ENCODE results near the gene TNF. TPM values are rescaled to one million over a fixed set of nuclear protein-coding genes. Genes with fewer than 3 reads are reported as not detected.

Gene TNF
- 9.5 TPM for total RNA-seq (2013)
- 10 to 100 TPM in 1 of 3 donors, 1 to 10 TPM in 2; 7.1 to 13.7 (median 9.6) TPM for polyA plus RNA-seq
- polyA minus RNA-seq, result 8.2 and 14.3 TPM in 2 replicates
- total RNA-seq, result 38.3 to 2,993 (median 178) reads per million in 11 experiments

DNA sequence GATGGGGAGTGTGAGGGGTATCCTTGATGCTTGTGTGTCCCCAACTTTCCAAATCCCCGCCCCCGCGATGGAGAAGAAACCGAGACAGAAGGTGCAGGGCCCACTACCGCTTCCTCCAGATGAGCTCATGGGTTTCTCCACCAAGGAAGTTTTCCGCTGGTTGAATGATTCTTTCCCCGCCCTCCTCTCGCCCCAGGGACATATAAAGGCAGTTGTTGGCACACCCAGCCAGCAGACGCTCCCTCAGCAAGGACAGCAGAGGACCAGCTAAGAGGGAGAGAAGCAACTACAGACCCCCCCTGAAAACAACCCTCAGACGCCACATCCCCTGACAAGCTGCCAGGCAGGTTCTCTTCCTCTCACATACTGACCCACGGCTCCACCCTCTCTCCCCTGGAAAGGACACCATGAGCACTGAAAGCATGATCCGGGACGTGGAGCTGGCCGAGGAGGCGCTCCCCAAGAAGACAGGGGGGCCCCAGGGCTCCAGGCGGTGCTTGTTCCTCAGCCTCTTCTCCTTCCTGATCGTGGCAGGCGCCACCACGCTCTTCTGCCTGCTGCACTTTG, at the start of gene TNF:
TNF (plus strand) TSS at position 231 of the 567 bp plus-strand sequence; CDS start at position 408, 177 bp downstream.
- H3K9me3 ChIP-seq (replicated peaks in 1 of 2; ENCODE audit: control insufficient read depth in 1 of 2, insufficient read depth in 1 of 2, low read length in 2 of 2), result no peaks in the 10 kb centered on the region
- H3K79me2 ChIP-seq (ENCODE audit: insufficient read depth, low read length), result peaks cover 32% of the 10 kb centered on the region
- H4K20me1 ChIP-seq (ENCODE audit: insufficient read depth, low read length), result peaks cover 39% of the 10 kb centered on the region
- WGBS (ENCODE audit: insufficient coverage), result 3% methylated on average over 16 of the region's 19 CpGs
- TF ChIP-seq, protein P1, sequence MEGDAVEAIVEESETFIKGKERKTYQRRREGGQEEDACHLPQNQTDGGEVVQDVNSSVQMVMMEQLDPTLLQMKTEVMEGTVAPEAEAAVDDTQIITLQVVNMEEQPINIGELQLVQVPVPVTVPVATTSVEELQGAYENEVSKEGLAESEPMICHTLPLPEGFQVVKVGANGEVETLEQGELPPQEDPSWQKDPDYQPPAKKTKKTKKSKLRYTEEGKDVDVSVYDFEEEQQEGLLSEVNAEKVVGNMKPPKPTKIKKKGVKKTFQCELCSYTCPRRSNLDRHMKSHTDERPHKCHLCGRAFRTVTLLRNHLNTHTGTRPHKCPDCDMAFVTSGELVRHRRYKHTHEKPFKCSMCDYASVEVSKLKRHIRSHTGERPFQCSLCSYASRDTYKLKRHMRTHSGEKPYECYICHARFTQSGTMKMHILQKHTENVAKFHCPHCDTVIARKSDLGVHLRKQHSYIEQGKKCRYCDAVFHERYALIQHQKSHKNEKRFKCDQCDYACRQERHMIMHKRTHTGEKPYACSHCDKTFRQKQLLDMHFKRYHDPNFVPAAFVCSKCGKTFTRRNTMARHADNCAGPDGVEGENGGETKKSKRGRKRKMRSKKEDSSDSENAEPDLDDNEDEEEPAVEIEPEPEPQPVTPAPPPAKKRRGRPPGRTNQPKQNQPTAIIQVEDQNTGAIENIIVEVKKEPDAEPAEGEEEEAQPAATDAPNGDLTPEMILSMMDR (IDR thresholded peaks at IDR 0.05), result no peak
- peak within 1 kb of the TSS; percentile 71 to 88 for H3K27ac ChIP-seq (ENCODE audit: low read depth in 1 of 2, low read length in 2 of 2)
- H3K4me1 ChIP-seq (ENCODE audit: control insufficient read depth in 1 of 2, insufficient read depth in 2 of 2, low read length in 2 of 2), result peaks cover 47 to 63% of the 10 kb centered on the region in 2 donors
- H2AFZ ChIP-seq (ENCODE audit: insufficient read depth, low read depth, low read length, poor library complexity, severe bottlenecking), result peak within 1 kb of the TSS; percentile 63
- peak within 1 kb of the TSS; percentile 71 to 97 (median 90) for H3K4me3 ChIP-seq (replicated peaks in 1 of 3; ENCODE audit: low read depth in 2 of 3, low read length in 3 of 3)
- peaks cover 31 to 36% of the 10 kb centered on the region in 2 donors for H3K36me3 Mint-ChIP-seq
- peaks cover 1 to 7% (median 3%) of the 10 kb centered on the region in 3 donors for H3K27me3 Mint-ChIP-seq (ENCODE audit: low read depth in 3 of 3)
- DNase-seq, result peak; percentile 79 to 97 (median 82)
- H3K9ac ChIP-seq (ENCODE audit: insufficient read depth, low read length, poor library complexity, severe bottlenecking), result peak within 1 kb of the TSS; percentile 75
- peak within 1 kb of the TSS; percentile 98 for H3K4me2 ChIP-seq (replicated peaks; ENCODE audit: extremely low read depth, low read length, poor library complexity, severe bottlenecking)
- H3K27me3 ChIP-seq (ENCODE audit: control insufficient read depth in 2 of 2, insufficient read depth in 2 of 2, low read length in 2 of 2), result no peaks in the 10 kb centered on the region
- H3K9me3 Mint-ChIP-seq, result peaks cover 0 to 3% (median 0%) of the 10 kb centered on the region in 7 donors
- peaks cover 71% of the 10 kb centered on the region for H3K4me1 Mint-ChIP-seq
- H3K27ac Mint-ChIP-seq, result peak within 1 kb of the TSS; percentile 91 to 98 (median 94)
- intact Hi-C loops (cut with micrococcal nuclease), result no loop called here
- peaks cover 18 to 25% of the 10 kb centered on the region in 2 donors for H3K36me3 ChIP-seq (replicated peaks in 1 of 2; ENCODE audit: control insufficient read depth in 1 of 2, insufficient read depth in 2 of 2, low read length in 2 of 2)
- peak within 1 kb of the TSS; percentile 94 to 99 for H3K4me3 Mint-ChIP-seq

DNA sequence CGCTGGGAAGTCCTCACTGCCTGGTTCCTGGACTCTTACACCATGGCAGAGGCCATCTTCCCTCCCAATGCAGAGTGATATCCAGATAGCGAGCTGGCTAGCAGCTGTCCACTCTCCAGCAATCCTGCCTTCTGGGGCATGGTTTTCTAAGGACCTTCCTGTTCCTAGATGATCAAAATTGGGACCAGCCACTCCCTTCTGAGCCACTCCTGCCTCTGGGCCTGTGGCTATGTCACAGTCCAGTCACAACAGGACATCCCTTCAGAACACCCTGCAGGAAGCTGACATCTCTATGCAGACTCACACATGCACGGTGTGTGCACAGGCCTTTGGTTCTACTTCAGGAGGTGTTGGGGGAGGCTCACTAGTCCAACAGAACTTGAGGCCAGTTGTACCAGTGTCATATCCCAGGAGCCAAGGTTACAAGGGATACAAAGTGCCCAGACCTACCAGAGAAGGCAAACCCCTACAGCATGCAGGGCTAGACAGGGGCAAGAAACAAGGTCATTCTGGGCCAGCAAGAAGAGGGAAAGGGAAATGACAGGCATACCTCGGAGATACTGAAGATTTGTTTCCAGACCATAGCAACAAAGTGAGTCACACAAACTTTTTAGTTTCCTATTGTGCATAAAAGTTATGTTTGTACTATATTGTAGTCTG, 49.3 kb upstream of the TNF start:
- peaks cover 3% of the 10 kb centered on the region for H3K4me1 Mint-ChIP-seq
- TF ChIP-seq, protein P1 (IDR thresholded peaks at IDR 0.05), result no peak
- H2AFZ ChIP-seq (ENCODE audit: insufficient read depth, low read depth, low read length, poor library complexity, severe bottlenecking), result no peak overlapping the region
- WGBS (ENCODE audit: insufficient coverage), result 97% methylated on average over 2 of the region's 4 CpGs
- no peak for DNase-seq
- H3K9me3 Mint-ChIP-seq, result no peaks in the 10 kb centered on the region
- H3K4me3 ChIP-seq (replicated peaks in 1 of 3; ENCODE audit: low read depth in 2 of 3, low read length in 3 of 3), result no peak overlapping the region
- peaks cover 19 to 20% of the 10 kb centered on the region in 2 donors for H3K36me3 Mint-ChIP-seq
- H3K79me2 ChIP-seq (ENCODE audit: insufficient read depth, low read length), result no peaks in the 10 kb centered on the region
- no peak overlapping the region for H3K9ac ChIP-seq (ENCODE audit: insufficient read depth, low read length, poor library complexity, severe bottlenecking)
- no peaks in the 10 kb centered on the region for H3K27me3 ChIP-seq (ENCODE audit: control insufficient read depth in 2 of 2, insufficient read depth in 2 of 2, low read length in 2 of 2)
- no peak overlapping the region for H3K4me2 ChIP-seq (replicated peaks; ENCODE audit: extremely low read depth, low read length, poor library complexity, severe bottlenecking)
- intact Hi-C loops (cut with micrococcal nuclease), result no loop called here
- H3K27ac ChIP-seq (ENCODE audit: low read depth in 1 of 2, low read length in 2 of 2), result no peak overlapping the region
- peaks cover 30% of the 10 kb centered on the region for H4K20me1 ChIP-seq (ENCODE audit: insufficient read depth, low read length)
- H3K4me3 Mint-ChIP-seq, result no peak overlapping the region
- H3K27ac Mint-ChIP-seq, result peak overlapping the region in 3 of 7 donors; percentile 7 to 45 (median 22)
- H3K4me1 ChIP-seq (ENCODE audit: control insufficient read depth in 1 of 2, insufficient read depth in 2 of 2, low read length in 2 of 2), result no peaks in the 10 kb centered on the region
- H3K27me3 Mint-ChIP-seq (ENCODE audit: low read depth in 3 of 3), result peaks cover 2 to 3% (median 3%) of the 10 kb centered on the region in 3 donors
- no peaks in the 10 kb centered on the region for H3K9me3 ChIP-seq (replicated peaks in 1 of 2; ENCODE audit: control insufficient read depth in 1 of 2, insufficient read depth in 1 of 2, low read length in 2 of 2)
- peaks cover 17 to 19% of the 10 kb centered on the region in 2 donors for H3K36me3 ChIP-seq (replicated peaks in 1 of 2; ENCODE audit: control insufficient read depth in 1 of 2, insufficient read depth in 2 of 2, low read length in 2 of 2)
